GM21367 (cell line): ENCODE results near the gene COL4A5.

Experiments
- ATAC-seq: cut with Tn5 transposase; IDR thresholded peaks from one replicate; pipeline ENCODE4 v1.9.1; 2021; ENCODE audit not compliant: unreplicated experiment

The COL4A5 gene

DNA sequence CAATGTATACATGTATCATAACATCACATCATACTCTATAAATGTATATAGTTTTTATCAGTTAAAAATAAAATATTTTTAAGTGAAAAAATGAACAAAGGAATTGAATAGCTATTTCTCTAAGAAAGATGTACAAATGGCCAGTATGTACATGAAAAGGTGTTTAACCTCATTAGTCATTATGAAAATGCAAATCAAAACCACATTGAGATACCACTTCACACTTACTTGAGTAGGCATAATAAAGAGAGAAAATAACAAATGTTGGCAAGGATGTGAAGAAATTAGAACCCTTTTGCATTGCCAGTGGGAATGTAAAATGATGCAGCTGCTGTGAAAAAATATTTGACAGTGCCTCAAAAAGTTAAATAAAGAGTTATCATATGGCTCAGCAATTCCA is 201.2 kb downstream of the COL4A5 start:
- ATAC-seq = no peak

GRCh38 chrX:108641589-108642272 is 202.1 kb downstream of the COL4A5 start:
- no peak for ATAC-seq

GRCh38 chrX:108642273-108642628 is 202.6 kb downstream of the COL4A5 start:
- no peak for ATAC-seq

GRCh38 chrX:108664701-108665100 is 225.1 kb downstream of the COL4A5 start:
- no peak for ATAC-seq

- no peak for ATAC-seq
These were observed 226.5 kb downstream of the COL4A5 start for GRCh38 chrX:108666101-108666500.

GRCh38 chrX:108671526-108671925 is 231.9 kb downstream of the COL4A5 start:
- ATAC-seq = no peak

DNA sequence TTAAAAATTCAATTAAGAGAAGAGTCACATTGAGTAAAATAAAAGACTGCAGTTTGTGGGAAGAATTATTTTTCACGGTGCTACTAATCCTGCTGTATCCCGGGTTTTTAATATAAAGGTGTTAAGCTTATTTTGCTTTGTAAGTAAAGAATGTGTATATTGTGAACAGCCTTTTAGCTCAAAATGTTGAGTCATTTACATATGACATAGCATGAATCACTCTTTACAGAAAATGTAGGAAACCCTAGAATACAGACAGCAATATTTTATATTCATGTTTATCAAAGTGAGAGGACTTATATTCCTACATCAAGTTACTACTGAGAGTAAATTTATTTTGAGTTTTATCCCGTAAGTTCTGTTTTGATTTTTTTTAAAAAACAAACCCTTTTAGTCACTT is 257.1 kb downstream of the COL4A5 start:
- no peak for ATAC-seq

DNA sequence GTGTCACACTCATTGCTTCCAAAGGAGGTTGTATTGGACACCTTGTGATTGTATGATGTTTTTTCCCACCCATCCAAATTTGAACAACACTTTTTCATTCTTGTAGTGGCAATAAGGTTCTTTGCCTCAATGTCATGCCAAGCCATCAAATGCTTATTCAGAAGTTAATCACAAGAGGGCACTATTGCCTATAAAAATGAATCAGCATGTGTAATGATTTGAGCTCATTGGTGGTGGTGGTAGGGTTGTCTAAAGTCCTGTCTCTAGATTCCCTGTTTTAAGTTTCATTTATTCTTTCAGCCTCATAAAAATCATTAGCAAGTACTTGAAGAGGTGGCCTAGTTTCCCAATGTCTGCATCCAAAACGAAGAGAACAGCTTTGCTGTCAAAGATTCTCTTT is 259.7 kb downstream of the COL4A5 start:
- ATAC-seq = no peak

GRCh38 chrX:108701633-108702032 is 262.0 kb downstream of the COL4A5 start:
- ATAC-seq = no peak

DNA sequence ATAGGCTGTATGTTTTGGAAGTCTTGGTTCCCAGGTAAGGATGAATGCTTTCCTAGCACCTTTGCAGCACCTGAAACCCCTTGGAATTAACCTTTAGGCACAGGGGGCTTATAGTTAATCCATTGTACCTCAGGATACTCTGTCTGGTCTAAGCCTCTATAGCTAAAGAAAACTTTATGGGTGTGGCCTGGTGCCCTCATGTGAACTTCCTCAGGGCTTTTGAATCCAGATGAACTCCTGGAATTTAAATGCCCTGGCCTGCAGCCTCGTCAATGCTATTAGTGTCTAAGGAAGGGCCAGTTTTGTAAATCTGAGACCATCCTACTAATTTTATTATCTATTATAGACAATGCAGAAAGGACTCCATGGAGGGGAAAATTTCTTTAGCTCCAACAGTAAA is 262.9 kb downstream of the COL4A5 start:
- ATAC-seq = no peak

GRCh38 chrX:108704839-108705238 is 265.2 kb downstream of the COL4A5 start:
- no peak for ATAC-seq

DNA sequence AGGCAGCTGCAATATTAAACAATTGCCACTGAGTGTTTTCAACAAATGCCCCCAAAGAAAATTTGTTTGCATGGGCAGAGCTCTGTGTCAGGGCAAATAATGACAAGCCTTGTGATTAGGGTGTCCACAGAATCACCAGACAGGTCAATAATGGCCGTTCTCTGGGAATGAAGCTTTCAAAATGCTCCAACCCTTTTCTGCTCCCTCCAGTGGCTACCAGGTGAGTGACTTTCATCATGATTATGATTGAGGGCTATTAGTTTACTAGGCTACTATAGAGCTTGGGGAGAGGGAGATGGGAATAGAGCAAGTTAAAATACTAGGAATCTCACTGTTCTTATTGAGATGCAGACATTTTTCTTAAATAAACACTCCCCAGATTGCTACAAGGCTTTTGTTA is 273.2 kb downstream of the COL4A5 start:
- ATAC-seq = no peak

DNA sequence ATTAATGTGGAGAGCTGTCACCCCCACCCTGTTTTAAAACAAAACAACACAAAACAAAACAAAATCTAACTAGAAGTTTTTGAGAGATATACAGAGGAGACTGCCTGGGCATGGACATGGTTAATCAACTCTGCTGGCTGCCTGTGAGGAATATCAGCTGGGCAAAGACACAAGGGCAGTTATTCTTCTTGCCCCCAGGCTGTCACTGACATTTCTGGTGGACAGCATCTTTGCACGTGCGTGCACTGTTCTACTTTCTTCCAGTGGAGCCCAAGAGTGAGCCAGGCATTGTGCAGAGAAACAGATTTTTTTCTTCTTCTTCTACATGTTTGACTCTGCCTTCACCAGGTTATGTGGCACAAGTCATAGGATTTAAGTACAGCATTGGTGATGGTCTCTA is 282.9 kb downstream of the COL4A5 start:
- ATAC-seq = no peak

- no peak for ATAC-seq
These were observed 287.1 kb downstream of the COL4A5 start for GRCh38 chrX:108726748-108727147.

GRCh38 chrX:108731153-108731552 is 291.5 kb downstream of the COL4A5 start:
- ATAC-seq = no peak

DNA sequence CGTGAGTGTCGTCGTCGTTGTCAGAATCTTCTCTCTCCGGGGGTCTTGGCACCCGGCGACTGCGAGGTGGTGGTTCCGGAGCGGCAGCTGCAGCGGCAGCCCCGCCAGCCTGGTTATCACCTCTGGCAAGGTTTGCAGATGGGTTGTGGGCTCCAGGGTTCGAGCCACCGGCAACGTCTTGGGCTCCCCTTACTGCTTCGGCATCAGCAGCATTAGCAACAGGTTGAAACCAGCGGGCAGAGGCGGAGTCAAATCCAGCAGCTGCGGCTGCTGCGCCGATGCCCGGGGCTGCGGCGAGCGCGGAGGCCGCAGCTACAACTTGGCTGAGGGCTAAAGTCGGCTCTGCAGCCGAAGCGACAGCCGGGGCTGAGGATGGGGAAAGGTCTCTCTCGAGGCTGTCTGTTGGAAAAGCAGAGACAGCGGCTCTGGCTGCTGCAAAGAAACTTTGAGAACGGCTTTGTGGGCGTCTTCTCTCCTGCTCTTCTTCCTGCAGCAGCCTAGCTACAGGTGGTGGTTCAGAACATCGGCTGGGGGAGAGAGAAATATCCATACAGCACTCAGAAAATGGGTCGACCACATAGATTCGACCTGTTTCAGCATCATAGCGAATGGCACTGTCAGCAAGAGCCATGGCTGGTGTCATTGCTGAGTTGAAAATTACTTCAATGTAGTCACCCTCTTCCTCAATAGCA is 293.1 kb downstream of the COL4A5 start:
- no peak for ATAC-seq

GRCh38 chrX:108734426-108734825 is 294.8 kb downstream of the COL4A5 start:
- ATAC-seq = no peak

- ATAC-seq = no peak
These were observed 295.5 kb downstream of the COL4A5 start for GRCh38 chrX:108735091-108735678.

DNA sequence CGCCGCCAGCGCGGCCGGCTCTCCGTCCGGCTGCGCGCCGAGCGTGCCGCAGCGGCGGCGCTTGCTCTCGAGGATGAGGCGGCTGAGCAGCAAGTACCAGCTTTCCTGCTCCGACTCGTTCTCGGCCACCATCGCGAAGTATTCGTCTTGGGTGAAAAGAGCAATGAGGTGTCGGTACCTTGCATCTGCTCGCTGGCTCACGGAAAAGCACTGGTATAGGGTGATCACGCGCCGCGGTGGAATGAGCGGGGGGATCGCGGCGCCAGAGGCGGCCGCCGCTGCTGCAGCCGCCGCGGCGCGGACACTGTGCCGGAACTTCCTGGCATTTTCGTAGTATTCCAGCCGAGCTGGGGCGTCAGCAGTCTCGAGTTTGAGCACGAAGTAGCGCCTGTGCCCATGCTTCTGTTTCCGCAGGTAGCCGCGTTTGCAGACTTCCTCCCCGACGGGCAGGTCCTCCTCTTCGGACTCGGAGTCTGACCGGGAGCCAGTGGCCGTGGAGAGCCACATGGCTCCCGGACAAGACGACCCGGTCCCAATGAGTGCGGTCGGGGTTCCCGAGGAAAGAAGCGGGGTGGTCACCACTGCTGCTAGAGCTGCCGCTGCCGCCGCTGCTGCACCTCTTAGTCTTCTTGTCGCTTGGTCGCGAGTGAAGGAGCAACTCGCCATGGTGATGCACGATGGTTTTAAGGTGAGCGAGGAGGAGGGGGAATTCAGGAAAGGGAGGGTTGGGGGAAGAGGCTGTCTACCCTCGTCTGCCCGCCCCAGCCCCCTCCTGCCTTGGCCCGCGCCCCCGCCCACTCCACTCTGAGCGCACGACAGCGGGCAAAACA is 296.3 kb downstream of the COL4A5 start:
- ATAC-seq = no peak

GRCh38 chrX:108736509-108737479 is 297.2 kb downstream of the COL4A5 start, which contains the start of gene IRS4:
Gene IRS4, minus strand, starts transcription at chrX:108736563.
- no peak for ATAC-seq
